KMS-11 (cell line): ENCODE measurements around the gene ST6GALNAC1.

Experiments used
- H2AFZ ChIP-seq: fragments of 200-600 bp; sonication (generic); 2 replicates; pipeline ENCODE4 v1.6.1; 2016; ENCODE audit warnings: antibody characterized with exemption, mixed run types, low read depth
- H3K27ac ChIP-seq: fragments of 200-600 bp; sonication (generic); 2 replicates; pipeline ENCODE4 v1.6.1; 2016; ENCODE audit warnings: mild to moderate bottlenecking, mixed run types
- H3K27me3 ChIP-seq: fragments of 200-600 bp; sonication (generic); 2 replicates; pipeline ENCODE4 v1.6.1; 2017; ENCODE audit warnings: mild to moderate bottlenecking, low read depth, mixed run types, moderate library complexity; ENCODE audit not compliant: insufficient read depth
- H3K36me3 ChIP-seq: fragments of 200-600 bp; sonication (generic); 2 replicates; pipeline ENCODE4 v1.6.1; 2017; ENCODE audit warnings: mild to moderate bottlenecking, mixed run types; ENCODE audit not compliant: insufficient read depth
- H3K4me1 ChIP-seq: fragments of 200-600 bp; sonication (generic); 2 replicates; pipeline ENCODE4 v1.6.1; 2016; ENCODE audit warnings: mild to moderate bottlenecking, low read depth, mixed run types; ENCODE audit not compliant: poor library complexity, severe bottlenecking
- H3K4me2 ChIP-seq: fragments of 200-600 bp; sonication (generic); 2 replicates; pipeline ENCODE4 v1.7.0; 2016; ENCODE audit warnings: mild to moderate bottlenecking, mixed run types
- H3K4me3 ChIP-seq: fragments of 200-600 bp; sonication (generic); IDR thresholded peaks from 2 replicates; pipeline ENCODE4 v1.6.1; 2017; ENCODE audit warnings: low read depth, low read length, mixed read lengths; ENCODE audit not compliant: insufficient read depth
- H3K79me2 ChIP-seq: fragments of 200-600 bp; sonication (generic); 2 replicates; pipeline ENCODE4 v1.6.1; 2016; ENCODE audit warnings: low read depth, mixed run types; ENCODE audit not compliant: insufficient read depth
- H3K9ac ChIP-seq: fragments of 200-600 bp; sonication (generic); 2 replicates; pipeline ENCODE4 v1.6.1; 2016; ENCODE audit warnings: mild to moderate bottlenecking, mixed run types
- H4K20me1 ChIP-seq: fragments of 200-600 bp; sonication (generic); 2 replicates; pipeline ENCODE4 v1.6.1; 2016; ENCODE audit warnings: mild to moderate bottlenecking, mixed run types; ENCODE audit not compliant: insufficient read depth
- TF ChIP-seq, protein P1 (sequence below): fragments of 200-600 bp; sonication (generic); conservative IDR thresholded peaks from 2 replicates; pipeline ENCODE4 v1.6.1; 2017; ENCODE audit warnings: low read depth, mild to moderate bottlenecking, antibody characterized with exemption, low read length, moderate library complexity, mixed read lengths

Gene ST6GALNAC1

DNA sequence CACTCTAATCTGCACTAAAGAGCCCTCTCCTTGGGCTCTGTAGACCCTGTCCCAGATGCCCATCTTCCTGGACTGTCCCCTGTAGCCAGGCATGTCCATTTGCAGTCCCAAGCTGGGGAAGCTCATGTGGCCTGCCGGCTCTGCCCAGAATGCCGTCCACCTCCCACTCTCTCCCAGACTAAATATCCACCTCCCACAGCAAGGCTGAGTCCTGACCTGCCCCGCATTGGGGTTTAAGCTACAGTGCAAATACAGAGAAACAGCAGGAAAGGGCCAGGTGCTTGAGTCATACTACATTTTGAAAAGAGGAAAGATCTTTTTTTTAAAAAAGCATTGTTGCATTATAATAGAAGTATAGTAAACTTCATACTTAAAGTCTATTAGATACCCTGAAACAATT is 60.9 kb downstream of the ST6GALNAC1 start:
- no peak overlapping the region for H3K9ac ChIP-seq
- no peak overlapping the region for H3K4me3 ChIP-seq
- H2AFZ ChIP-seq: no peak overlapping the region
- H3K36me3 ChIP-seq: no peaks in the 10 kb centered on the region
- no peaks in the 10 kb centered on the region for H4K20me1 ChIP-seq
- no peaks in the 10 kb centered on the region for H3K79me2 ChIP-seq
- TF ChIP-seq, protein P1, sequence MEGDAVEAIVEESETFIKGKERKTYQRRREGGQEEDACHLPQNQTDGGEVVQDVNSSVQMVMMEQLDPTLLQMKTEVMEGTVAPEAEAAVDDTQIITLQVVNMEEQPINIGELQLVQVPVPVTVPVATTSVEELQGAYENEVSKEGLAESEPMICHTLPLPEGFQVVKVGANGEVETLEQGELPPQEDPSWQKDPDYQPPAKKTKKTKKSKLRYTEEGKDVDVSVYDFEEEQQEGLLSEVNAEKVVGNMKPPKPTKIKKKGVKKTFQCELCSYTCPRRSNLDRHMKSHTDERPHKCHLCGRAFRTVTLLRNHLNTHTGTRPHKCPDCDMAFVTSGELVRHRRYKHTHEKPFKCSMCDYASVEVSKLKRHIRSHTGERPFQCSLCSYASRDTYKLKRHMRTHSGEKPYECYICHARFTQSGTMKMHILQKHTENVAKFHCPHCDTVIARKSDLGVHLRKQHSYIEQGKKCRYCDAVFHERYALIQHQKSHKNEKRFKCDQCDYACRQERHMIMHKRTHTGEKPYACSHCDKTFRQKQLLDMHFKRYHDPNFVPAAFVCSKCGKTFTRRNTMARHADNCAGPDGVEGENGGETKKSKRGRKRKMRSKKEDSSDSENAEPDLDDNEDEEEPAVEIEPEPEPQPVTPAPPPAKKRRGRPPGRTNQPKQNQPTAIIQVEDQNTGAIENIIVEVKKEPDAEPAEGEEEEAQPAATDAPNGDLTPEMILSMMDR: no peak
- H3K27me3 ChIP-seq: no peaks in the 10 kb centered on the region
- no peaks in the 10 kb centered on the region for H3K4me1 ChIP-seq
- H3K27ac ChIP-seq: no peak overlapping the region
- H3K4me2 ChIP-seq: no peak overlapping the region

DNA sequence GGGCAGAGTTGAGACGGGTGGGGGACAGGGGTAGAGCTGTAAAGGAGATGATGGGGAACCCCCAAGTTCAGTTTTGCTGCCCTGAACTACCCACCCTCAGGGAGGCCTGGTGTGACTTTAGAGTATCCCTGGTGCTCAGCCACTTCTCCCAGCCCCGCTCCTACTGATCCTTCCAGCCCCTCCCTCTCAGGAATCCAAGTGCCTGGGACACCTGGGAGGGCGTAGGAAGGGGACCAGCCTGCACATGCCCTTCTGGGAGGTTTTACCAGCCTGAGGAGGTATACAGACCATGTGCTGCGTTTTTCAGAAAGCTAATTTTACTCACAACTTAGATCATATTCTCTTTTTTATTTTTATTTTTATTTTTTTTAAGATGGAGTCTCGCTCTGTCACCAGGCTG is 62.0 kb downstream of the ST6GALNAC1 start:
- Histone ChIP-seq H3K4me3 (no peak overlapping the region), H3K4me2 (no peak overlapping the region), H3K9ac (no peak overlapping the region), H3K36me3 (no peaks in the 10 kb centered on the region), H3K79me2 (no peaks in the 10 kb centered on the region), H2AFZ (no peak overlapping the region), H3K4me1 (no peaks in the 10 kb centered on the region), H3K27me3 (no peaks in the 10 kb centered on the region), H3K27ac (no peak overlapping the region), H4K20me1 (no peaks in the 10 kb centered on the region)
- TF ChIP-seq, protein P1: no peak

DNA sequence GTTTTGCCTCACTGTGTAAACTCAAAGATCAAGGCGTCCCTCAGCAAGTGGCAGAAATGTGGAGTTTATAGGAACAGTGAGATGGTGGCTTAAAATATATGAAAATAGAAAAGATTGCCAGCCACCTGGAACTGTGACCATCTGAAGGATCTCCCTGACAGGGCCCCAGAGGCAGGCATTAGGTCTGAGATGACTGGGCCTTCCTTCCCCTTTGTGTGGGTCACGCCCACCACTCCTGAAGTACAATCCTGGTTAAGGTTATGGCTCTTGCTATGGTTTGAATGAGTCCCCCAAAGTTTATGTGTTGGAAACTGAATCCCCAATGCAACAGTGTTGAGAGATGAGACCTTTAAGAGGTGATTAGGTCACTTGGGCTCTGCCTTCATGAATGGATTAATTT is 64.3 kb downstream of the ST6GALNAC1 start:
- no peaks in the 10 kb centered on the region for H3K79me2 ChIP-seq
- H3K27me3 ChIP-seq: no peaks in the 10 kb centered on the region
- H3K27ac ChIP-seq: no peak overlapping the region
- TF ChIP-seq, protein P1: no peak
- no peaks in the 10 kb centered on the region for H3K36me3 ChIP-seq
- H3K9ac ChIP-seq: no peak overlapping the region
- no peaks in the 10 kb centered on the region for H4K20me1 ChIP-seq
- no peak overlapping the region for H3K4me2 ChIP-seq
- H2AFZ ChIP-seq: no peak overlapping the region
- H3K4me3 ChIP-seq: no peak overlapping the region
- no peaks in the 10 kb centered on the region for H3K4me1 ChIP-seq

DNA sequence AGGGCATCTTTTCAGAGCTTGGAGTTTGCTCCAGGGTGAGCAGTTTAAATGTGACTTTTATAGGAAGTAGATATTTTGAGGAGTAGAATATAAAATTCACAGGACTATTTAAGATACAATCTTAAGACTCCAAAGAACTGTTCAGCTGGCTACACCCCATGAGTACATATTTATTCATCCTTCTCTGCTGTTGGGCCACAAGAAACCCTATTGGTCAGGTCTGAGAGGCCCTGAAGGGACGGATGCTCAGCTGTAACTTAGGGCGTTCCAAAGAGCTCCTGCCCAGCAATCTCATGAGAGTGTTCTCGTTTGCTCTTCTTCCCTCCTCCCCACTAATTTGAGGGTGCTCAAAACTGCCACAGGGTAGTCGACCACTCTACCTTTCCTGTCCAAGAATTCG is 65.2 kb downstream of the ST6GALNAC1 start:
- H3K4me2 ChIP-seq: no peak overlapping the region
- TF ChIP-seq, protein P1: no peak
- H3K27me3 ChIP-seq: no peaks in the 10 kb centered on the region
- no peaks in the 10 kb centered on the region for H3K4me1 ChIP-seq
- H3K9ac ChIP-seq: no peak overlapping the region
- H3K79me2 ChIP-seq: no peaks in the 10 kb centered on the region
- no peaks in the 10 kb centered on the region for H3K36me3 ChIP-seq
- H3K4me3 ChIP-seq: no peak overlapping the region
- H4K20me1 ChIP-seq: no peaks in the 10 kb centered on the region
- H3K27ac ChIP-seq: no peak overlapping the region
- no peak overlapping the region for H2AFZ ChIP-seq
